Fibroblast of skin of back (primary cell): ENCODE data around the gene PSMA5.
A peak's percentile ranks its signal among the peaks of the same experiment; 100 is the strongest.
"Not testable (repeated sequence)": the region's sequence is repeated elsewhere in the genome, so short reads cannot be mapped to it uniquely, and the experiment has no call there.

ENCODE experiments used
- DNase-seq: peaks from one replicate; pipeline ENCODE4 v3.0.0-alpha.2; 2013

PSMA5 gene

DNA sequence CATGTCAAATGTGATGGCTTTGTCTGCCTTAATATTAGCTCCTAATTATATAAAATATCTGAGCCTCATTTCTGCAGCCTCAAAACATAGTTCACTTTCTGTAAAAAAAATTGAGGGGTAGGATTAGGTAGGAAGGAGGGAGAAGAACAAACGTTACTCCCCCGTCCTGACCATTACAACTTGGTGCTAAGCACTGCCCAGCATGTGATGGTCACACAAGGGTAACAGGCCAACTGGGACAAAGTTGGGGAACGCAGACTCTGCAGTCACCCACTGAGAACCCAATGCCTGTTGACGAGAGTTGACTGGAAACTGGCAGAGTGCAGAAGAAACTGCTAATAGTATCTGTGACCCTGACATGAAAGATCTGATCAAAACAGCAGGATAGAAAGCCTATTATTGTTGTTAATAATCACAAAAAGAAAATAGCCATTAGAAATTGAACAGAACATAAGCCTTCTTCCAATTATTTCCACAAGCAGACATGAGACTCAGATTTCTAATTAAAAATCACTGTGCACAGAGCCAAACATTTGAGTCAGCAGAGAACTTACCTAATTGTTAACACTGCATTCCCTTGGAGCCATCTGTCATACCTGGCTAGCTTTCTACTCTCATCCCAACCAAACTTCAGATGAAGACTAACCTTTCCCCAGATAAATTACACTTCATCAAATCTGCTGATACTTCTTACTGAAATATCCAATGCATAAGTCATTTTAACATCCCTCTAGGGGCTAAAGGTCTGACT, 34.0 kb downstream of the PSMA5 start:
- no peak for DNase-seq

DNA sequence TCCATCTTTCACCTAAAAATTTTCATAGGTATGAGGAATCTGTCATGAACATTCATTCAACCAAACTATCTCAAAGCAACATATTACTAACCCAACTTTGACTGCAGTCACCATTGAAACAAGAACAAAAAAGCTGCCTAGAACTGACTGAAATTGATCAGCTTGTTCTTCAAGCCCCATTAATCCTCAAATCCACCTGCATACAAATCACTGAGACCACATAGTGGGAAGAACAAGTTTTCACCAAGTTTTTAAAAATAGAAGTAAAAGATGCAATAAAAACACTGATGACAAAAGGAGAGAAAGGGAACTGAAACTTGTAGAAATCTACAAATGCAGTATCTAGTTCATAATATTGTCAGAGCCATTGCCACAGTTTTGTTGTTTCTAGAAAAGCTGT, 34.6 kb downstream of the PSMA5 start:
- DNase-seq, result no peak

DNA sequence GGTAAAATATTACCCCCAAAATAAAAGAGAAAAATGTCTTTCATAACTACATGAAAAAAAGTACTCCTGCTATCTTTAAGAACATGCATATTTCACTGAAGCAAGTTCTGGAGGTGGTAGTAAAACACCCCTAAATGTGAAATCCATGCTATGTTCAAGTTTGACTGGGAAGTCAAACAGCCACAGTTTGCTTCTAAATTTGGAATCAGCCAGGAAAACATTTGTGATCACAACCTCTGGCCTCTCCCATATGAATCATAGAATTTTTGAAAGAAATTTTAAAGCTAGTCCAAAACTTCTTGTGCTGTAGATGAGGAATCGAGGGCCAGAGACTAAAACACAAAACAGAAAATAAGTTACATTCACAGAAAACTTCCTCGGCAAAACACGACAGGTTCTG, 35.1 kb downstream of the PSMA5 start:
- peak; percentile 70 for DNase-seq

DNA sequence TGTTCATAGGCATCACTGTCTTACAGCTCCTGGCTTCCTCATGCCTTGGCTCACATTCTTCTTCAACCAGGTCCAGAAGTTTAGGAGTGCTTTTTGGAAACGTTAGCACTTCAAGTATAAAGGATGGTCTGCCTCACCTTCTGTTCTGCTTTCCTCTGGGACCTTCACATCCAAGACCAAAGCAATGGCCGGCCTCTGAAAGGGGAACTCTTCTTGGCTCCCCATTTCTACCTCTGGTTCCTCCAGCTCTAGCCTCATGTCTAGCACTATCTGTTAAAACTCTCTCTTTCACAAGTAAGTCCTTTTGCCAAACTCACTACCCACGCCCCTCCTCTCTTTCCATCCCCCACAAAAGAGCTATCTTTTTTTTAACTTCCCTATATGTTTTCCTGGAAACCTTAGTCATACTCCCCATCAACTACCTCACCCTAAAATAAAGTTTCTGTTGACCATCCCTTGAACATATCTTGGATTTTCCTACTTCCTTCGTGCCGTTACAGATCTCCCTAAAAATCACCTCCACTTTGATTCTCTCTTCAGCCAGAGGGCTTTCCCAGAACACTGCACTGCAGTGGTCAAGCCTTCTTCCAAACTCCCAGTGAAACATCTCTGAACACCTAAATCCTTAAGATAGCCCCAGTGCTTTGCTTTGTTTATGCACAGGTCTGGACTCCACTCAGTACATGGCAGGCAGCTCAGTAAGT, 36.5 kb downstream of the PSMA5 start:
- DNase-seq, result no peak

DNA sequence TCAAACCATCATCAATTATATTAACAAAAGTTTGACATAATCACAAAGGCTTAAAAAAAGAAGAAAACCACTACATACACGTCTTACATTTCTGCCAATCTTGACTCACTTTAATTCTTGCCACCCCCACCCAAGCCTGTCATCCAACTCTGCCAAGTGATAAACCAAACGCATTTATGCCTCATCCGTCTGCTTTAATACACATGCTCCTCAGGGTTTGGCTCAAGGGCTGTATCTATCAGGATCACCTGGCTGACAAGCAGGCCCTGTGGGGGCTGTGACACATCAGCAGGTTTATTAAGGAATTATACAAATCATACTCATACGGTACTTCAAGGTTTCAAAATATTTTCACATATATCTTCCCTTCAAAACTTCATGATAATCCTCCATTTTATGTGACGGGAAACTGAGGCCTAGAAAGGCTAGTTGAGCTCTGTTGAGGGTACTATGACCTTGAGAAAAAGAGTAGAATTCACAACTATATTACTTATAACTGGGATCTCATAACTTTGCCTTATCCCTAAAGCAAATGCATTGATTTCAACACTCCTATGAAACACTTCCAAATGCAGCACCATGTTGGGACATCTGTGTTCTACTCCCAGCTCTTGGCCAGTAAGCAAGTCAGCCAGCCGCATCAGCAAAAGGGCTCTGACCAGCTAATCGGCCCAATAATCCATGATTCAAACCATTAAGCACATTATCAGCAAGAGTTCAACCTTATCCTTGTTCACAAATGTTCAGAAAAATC, 37.2 kb downstream of the PSMA5 start:
- no peak for DNase-seq

DNA sequence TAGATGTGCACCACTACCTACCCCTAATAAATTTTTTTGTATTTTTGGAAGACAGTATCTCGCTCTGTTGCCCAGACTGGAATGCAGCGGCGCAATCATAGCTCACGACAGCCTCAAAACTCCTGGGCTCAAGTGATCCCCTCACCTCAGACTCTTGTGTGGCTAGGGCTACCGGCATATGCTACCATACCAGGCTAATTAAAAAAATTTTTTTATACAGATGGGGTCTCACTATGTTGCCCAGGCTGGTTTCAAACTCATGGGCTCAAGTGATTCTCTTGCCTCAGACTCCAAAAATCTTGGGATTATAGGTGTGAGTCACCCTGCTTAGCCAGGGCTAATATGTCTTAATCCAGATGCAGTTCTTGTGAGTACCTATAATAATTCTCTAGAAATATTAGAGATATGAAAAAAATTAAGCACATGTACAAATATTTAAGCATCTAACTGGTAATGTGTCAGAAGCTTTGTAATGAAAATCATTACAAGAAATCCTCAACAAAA, 38.0 kb downstream of the PSMA5 start:
- DNase-seq, result no peak

DNA sequence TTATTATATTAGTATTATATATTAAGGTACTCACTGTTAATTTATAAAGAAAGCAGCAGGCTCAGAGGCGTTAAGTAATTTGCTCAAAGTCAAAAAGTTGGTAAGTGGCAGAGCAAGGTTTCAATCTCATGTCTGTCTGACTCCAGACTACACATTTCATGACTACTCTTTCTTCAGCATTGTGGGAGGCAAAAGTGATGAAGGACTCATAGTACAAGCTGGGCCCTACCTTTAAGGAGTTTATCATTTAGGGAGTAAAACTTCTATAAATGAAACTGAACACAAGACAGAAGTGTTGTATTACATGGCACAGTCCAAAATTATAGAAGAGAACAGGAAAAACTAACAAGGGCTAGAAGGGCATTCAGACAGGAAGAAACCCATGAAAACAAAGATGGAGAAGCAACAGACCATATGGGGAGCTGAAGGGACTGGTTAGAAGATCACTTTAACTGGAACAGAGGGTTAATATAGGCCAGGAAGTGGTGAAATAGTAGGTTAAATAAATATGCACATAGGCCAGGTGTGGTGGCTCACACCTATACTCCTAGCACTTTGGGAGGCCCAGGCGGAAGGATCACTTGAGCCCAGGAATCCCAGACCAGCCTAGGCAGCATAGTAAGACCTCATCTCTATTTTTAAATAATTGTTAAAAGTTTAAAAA, 40.1 kb downstream of the PSMA5 start:
- DNase-seq, result no peak

DNA sequence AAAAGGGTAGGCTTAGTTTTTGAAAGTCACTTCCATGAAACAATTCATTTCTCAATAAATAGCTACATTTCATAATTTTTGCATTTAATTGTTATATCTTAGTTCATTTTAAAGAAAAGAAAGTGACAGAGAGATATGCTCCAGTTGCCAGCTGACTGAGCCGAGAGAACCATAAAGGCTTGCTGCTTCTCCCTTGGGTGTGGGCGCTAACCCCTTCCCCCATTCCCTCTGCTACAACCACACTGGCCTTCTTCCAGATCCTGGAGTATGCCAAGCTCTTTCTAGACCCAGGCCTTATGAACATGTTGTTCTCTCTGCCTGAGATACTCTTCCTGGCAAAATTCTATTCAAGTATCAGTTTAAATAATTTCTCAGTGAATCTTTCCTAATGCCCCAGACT, 40.8 kb downstream of the PSMA5 start:
- DNase-seq, result no peak

DNA sequence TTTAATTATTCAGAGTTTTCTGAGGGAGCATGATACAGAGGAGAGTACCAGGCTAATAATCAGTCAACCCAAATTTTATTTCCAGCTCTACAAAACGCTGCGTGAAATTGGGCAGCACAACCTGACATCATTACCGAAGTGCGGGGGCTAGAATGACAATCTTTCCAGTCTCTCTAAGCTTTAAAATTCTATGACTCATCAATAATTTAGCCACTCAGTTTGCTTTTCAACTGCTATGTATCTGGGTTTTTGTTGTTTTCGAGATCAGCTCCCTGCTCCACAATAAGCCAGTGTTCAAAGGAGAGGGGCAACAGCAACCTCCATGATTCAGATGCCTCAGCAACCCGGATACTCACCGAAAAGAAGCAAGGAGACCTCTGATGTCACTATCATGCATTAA, 42.4 kb downstream of the PSMA5 start:
- no peak for DNase-seq

DNA sequence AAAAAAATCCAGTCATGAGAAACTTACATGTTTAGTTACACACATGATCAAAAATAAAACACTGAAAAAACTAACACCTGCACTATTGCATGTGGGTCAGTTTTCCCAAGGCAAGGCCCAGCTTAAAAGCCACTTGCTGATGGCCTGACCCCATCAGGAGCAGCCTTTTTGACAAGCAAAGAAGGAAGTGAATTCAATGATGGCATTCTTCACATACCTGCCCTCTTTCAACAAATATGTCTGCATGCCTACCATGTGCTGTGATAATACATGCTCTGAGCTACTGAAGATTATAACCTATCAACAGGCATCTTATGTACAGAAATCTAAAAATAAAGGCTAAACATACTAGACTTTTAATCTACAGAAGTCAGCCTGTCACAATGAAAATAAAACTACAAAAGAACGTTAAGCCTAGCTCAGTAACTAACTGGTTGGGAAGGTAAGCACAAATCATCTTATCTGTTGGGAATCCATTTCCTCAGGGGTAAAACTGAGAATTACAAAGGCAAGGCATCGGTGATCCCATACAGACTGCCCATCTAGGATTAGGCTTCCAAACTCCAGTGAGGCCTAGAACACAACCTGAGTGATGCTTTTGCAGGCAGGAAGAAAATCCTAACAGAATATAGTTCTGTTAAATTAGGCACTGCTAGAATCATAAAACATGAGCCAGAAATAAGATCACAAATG, 43.0 kb downstream of the PSMA5 start:
- no peak for DNase-seq

DNA sequence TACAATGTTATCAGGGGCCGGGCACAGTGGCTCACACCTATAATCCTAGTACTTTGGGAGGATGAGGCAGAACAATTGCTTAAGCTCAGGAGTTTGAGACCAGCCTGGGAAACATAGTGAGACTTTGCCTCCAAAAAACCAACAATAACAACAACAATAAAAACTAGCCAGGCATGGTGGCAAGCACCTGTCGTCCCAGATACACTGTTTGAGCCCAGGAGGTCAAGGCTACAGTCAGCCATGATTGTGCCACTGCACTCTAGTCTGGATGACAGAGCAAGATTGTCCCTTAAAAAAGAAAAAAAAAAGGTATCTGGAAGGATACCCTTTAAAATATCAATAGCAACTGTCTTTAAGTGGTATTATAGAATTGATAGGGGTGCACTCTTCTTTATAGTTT, 44.7 kb downstream of the PSMA5 start:
- DNase-seq, result no peak

DNA sequence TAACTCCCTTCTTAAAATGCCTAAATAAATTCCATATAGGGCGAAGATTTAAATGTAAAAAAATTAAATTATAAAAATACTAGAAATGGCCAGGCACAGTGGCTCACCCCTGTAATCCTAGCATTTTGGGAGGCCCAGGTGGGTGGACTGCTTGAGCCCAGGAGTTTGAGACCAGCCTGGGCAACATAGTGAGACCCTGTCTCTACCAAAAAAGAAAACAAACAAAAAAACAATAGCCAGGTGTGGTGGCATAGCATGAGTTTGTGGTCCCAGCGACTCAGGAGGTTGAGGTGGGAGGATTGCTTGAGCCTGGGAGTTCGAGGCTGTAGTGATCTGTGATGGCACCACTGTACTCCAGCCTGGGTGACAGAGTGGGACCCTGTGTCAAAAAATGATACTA, 46.3 kb downstream of the PSMA5 start:
- no peak for DNase-seq

DNA sequence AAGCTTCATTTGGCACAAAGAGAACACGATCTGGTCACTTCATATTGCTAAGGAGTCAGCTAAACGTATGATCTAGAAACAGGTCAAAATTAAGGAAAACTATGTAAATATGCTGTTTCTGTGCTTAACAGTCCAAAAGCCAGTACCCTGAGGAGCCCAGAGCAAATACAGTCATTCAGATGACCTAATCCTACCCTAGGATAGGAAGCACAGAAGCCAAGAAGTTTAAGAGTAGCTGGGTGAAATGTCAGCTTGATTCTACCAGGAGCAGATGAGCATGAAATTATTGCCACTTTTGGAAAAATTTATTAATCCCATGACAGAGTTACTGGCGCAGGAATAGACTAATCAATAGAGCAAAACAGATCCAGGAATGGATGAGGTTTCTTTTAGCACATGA, 46.8 kb downstream of the PSMA5 start:
- peak; percentile 50 for DNase-seq

DNA sequence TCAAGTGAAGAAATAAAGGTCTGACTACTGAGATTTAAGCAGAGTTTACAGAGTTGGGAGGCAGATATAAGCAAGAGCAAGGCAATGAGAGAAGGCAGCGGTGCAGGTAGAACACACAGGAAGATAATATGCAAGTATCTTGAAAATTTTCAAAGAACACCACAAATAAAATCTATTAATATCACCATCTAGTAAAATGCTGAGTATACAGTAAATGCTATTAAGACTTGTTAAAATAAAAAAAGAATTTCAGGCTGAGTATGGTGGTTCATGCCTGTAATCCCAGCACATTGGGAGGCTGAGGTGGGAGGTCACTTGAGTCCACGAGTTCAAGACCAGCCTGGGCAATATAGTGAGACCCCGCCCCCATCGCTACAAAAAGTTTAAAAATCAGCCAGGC, 48.5 kb downstream of the PSMA5 start:
- no peak for DNase-seq

DNA sequence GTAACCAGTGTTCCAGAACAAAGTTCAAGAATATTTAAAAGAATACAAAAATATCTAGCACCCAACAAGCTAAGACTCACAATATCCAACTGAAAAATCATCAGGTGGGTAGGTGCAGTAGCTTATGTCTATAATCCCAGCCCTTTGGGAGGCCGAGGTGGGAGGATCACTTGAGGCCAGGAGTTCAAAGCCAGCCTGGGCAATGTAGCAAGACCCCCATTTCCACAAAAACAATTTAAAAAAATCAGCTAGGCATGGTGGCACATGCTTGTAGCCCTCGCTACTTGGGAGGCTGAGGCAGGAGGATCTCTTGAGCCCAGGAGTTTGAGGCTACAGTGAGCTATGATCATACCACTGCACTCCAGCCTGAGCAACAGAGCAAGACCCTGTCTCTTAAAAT, 52.6 kb downstream of the PSMA5 start:
- DNase-seq, result not testable (repeated sequence)

DNA sequence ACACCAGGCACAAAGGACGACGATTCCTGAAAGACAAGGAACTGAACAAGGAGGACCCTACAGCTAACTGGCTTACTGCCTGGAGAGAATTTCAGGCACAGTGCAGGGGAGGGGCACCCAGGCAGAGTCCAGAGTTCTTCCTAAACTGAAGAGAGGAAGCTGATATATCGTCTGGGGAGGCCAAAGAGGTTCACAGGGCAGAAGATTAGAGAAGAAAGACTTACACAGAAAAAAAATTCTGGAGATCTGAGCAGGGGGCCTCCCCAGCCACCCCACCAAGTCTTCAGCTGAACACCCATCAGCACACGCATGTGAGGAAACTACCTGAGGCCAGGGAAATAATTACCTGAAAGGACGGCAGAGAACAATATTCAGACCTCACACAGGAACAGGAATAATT, 53.1 kb downstream of the PSMA5 start:
- DNase-seq, result no peak

DNA sequence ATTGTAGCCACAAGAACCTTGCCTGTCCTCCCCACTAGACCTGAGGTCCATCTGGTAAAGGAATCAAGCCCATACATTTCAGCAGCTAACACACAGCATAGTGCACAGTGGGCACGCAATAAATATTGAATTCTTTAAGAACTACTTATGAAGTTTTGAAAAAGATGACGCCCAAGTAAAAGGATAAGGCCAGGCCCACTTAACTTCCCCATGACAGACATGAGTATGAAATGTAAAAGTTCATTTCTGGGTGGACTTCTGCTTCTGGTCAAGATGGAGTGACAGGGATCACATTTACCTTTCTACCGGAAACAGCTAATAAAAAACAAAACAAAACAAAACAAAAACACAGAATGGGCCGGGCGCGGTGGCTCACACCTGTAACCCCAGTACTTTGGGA, 54.0 kb downstream of the PSMA5 start:
- no peak for DNase-seq

DNA sequence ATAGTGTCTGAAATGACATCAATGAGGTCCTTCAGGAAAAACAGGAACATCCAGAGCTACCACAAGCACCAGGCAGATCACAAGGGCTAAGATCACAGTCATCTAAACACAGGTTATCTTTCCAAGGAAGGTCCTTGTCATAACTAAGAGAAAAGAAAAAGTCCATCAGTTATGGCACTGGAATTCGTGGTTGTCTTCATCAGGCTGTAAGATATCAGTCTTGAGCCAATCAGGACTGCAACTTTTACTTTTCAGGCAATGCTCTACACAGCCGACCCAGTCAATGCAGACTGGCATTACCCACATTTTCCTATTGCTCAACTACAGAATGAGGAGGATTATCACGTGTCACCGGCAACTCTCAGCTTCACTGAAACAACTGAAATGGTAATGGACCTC, 54.9 kb downstream of the PSMA5 start:
- peak; percentile 82 for DNase-seq

DNA sequence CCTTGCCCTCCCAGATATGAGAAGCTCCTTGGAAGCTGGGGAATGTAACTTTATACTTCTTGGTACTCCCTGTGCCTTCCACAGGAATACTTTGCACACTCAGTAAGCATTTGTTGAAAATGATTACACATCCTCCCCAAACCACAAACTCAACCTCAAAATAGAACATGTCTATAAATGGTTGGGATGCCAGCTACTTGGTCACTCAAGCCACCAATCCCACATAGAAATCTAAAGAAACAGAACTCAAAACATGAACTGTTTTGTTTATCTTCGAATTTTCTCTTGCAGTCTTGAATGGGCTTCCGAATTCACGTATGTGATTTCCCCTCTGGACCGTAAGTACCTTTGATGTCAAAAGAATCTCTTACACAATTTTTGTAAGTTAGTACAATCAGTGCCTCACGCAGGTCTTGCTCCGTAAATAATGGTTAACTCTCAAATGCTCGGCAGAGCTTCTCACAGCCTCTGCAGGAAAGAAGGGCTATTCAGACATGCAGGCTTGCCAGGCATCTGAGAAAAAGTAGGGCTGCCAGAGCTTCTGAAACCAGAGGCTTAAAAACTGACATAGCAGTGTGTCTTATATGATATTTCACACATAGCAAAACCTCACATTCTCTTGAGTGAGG, 55.4 kb downstream of the PSMA5 start:
- DNase-seq, result peak; percentile 99

DNA sequence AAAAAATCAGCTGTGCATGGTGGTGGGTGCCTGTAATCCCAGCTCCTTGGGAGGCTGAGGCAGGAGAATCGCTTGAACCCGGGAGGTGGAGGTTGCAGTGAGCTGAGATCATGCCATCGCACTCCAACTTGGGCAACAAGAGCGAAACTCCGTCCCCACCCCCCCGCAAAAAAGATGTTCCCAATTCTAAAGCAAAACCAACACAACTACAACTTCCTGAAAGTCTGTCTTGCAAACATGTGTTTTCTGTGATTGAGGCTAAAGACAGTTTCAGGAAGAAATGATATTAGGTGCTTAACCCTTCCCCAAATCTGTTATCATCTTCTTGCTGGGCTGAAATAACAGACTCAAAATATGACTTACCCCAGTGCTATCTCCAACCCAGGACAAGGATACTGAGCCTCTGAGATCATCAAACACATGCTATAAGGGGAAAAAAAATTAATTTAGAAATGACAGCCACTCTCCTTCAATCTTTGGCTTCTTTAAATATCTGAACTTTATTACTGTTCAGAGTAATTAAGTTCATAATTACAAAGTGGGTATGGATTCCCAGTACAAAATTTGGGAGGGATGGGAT, 57.0 kb downstream of the PSMA5 start:
- peak; percentile 85 for DNase-seq

DNA sequence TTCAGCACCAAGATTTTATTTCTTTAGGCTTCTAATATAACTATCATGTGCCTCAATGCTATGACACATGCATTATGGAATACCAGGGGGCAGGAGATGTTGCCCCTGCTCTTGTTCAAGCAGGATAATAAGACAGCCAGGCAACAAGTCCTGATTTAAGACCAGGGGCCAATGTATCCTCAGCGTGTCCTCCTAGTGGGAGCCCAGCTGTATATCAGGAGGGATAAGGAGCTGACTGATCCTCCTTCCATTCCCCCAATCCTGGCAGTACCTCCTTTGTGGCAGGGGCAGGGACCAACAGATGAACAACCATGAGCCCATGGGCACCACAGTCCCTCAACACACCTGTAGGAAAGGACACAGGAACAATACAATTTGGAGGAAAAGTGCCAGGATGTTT, 57.8 kb downstream of the PSMA5 start:
- no peak for DNase-seq
